HG03432 (cell line): ENCODE data around the gene KSR1.
"Not testable (repeated sequence)": the region's sequence is repeated elsewhere in the genome, so short reads cannot be mapped to it uniquely, and the experiment has no call there.

Experiments used
- ATAC-seq: cut with Tn5 transposase; IDR thresholded peaks from one replicate; pipeline ENCODE4 v1.9.1; 2021; ENCODE audit warnings: mild to moderate bottlenecking, moderate library complexity; ENCODE audit not compliant: unreplicated experiment

The KSR1 gene

DNA sequence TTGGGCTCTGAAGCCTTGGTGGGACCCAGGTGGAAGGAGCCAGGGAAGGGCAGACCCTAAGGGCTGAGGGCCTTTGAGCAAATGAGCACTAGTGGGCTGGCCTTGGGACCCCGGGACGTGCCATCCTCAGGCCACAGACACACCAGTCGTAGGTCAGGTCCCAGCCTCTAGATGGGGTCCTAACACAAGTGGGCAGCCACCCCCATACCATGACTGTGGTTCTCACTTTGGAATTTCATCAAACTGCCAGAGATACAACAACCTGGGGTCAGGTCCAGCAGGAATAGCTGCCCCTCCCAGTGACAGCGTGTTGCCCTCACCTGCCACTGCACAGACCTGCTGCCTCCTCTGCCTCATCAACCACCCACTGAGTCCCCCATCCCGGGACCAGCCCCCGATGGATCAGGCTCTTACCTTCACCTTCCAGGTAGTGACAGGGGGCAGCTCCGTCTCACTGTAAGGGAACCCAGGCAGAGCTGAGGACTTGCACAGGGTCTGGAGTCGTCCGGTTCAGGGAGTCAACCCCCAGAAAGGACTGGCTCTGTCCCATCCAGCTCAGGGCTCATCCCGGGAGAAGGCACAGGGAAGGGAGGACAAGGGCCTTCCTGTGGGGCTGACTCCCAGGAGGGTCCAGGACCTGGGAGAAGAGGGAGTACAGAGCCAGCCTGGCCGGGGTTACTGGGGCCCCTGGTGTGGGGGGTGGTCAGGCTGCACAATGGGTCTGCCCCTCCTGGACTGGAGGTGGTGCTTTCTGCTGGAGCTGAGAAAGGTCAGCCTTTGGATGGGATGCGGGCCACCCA, 214.7 kb downstream of the KSR1 start:
- ATAC-seq = no peak

DNA sequence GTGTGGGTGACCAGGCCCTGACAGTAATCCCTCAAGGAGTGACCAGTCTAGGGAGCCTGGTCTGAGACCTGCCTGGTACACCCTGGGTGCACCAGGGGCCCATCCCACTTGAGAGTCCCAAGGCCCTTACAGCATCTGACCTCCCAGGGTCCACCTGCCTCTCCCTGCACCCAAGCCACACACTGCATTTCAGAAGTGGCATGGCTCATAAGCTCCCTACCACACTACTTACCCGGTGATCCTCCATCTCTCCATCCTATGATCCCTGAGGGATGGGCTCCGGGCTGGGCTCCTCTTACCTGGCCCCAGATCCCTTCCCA, 215.3 kb downstream of the KSR1 start:
- ATAC-seq = no peak

DNA sequence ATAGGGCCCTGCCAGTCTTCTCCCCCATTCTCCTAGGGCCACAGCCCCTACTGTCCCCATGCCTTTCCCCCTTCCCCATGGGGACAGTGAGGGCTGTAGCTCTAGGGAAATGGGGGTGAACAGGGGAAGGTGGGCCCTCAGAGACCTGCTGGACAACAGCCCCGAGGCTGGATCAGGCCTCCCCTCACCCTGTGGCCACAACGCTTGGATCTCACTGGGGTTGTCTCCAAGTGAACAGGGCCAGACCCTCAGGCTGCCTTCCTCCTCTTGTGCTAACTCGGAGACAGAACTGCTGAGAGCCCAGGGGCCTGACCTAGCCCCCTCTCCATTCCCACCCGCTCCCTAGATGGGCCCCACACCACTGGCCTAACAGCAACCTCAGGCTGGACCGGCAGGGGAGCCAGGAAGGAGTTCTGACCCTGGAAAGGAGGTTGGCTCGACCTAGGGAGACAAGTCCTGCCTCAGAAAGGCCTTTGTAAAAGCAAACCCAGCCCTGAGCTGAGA, 215.8 kb downstream of the KSR1 start:
- ATAC-seq = not testable (repeated sequence)

DNA sequence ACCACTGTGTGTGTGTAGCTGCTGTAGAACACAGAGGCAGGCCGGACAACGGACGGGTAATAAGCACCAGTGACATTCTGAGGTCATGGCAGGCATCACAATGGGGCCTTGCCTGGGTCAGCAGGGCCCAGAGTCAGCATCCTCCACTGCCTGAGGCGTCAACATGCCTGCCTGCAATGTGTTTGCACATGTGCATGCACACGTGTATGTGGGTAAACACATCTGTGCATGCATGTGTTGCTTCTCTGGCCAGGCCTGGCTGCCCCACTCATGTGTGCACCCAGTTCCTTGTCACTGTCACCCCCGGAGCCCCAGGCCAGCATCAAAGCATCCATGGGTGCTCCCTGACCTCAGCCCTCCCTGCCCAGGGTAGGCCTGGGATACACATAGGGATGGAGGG, 218.1 kb downstream of the KSR1 start:
- no peak for ATAC-seq
